Left ventricle myocardium inferior (tissue), 1 donor: ENCODE results near the gene AMMECR1. TPM values are rescaled to one million over a fixed set of nuclear protein-coding genes. Genes with fewer than 3 reads are reported as not detected.
A peak's percentile ranks its signal among the peaks of the same experiment; 100 is the strongest.

ENCODE experiments used
- DNase-seq: peaks from one replicate; pipeline ENCODE4 v3.0.0-alpha.2; 2020
- H3K27ac ChIP-seq: fragments of 200-600 bp; replicated peaks from 2 replicates; pipeline ENCODE4 v1.8.0; 2021
- H3K27me3 ChIP-seq: fragments of 200-600 bp; 2 replicates; pipeline ENCODE4 v1.8.0; 2021; ENCODE audit warnings: low read depth
- H3K36me3 ChIP-seq: fragments of 200-600 bp; 2 replicates; pipeline ENCODE4 v1.8.0; 2021
- H3K4me1 ChIP-seq: fragments of 200-600 bp; 2 replicates; pipeline ENCODE4 v1.8.0; 2021
- H3K4me3 ChIP-seq: fragments of 200-600 bp; 2 replicates; pipeline ENCODE4 v1.8.0; 2021; ENCODE audit warnings: mild to moderate bottlenecking, moderate library complexity
- H3K9me3 ChIP-seq: fragments of 200-600 bp; replicated peaks from 2 replicates; pipeline ENCODE4 v1.8.0; 2021
- CTCF ChIP-seq: fragments of 200-600 bp; IDR thresholded peaks from 2 replicates; pipeline ENCODE4 v1.8.0; 2021; ENCODE audit warnings: antibody characterized with exemption, mild to moderate bottlenecking, borderline replicate concordance
- intact Hi-C: fragments of 100-400 bp; cut with micrococcal nuclease; formaldehyde crosslinking; loops from one replicate; pipeline ENCODE4 v1.11.0; 2022
- total RNA-seq: library from RNA; stranded (reverse); fragmentation: NEBNext Ultra II Directional; extraction: Animal tissue kit (Norgen Biotek cat#: 25700); gene quantifications from one replicate; pipeline ENCODE4 v1.2.1, GENCODE V29; 2021
- donor health status: DM: no; HTN: yes; CAD: no; lungs with severe emphysema.

Gene AMMECR1
- total RNA-seq, 1 donor from 2014 or later = 0.91 TPM

GRCh38 chrX:110181459-110182137, 136.3 kb downstream of the AMMECR1 start:
- no peak for TF ChIP-seq CTCF
- Histone ChIP-seq H3K4me1 (peaks cover 28% of the 10 kb centered on the region), H3K36me3 (no peaks in the 10 kb centered on the region), H3K4me3 (no peak overlapping the region), H3K27me3 (no peaks in the 10 kb centered on the region), H3K27ac (no peak overlapping the region), H3K9me3 (no peaks in the 10 kb centered on the region)
- intact Hi-C loops = no loop called here
- DNase-seq = no peak

GRCh38 chrX:110180928-110181310, 137.0 kb downstream of the AMMECR1 start:
- intact Hi-C loops = no loop called here
- no peak overlapping the region for H3K27ac ChIP-seq

GRCh38 chrX:110180176-110180927, 137.5 kb downstream of the AMMECR1 start:
- TF ChIP-seq CTCF = no peak
- peak; percentile 22 for DNase-seq
- Histone ChIP-seq H3K27ac (no peak overlapping the region), H3K27me3 (no peaks in the 10 kb centered on the region), H3K4me1 (peaks cover 41% of the 10 kb centered on the region), H3K4me3 (no peak overlapping the region), H3K36me3 (no peaks in the 10 kb centered on the region), H3K9me3 (no peaks in the 10 kb centered on the region)
- intact Hi-C loops = no loop called here

More at GRCh38 chrX:110180928-110181310, 137.0 kb downstream of the AMMECR1 start:
- DNase-seq = no peak
- no peak for TF ChIP-seq CTCF
- H3K27me3 ChIP-seq = no peaks in the 10 kb centered on the region
- H3K36me3 ChIP-seq = no peaks in the 10 kb centered on the region
- H3K9me3 ChIP-seq = no peaks in the 10 kb centered on the region
- no peak overlapping the region for H3K4me3 ChIP-seq
- H3K4me1 ChIP-seq = peaks cover 35% of the 10 kb centered on the region

GRCh38 chrX:110178179-110178865, 139.6 kb downstream of the AMMECR1 start:
- no peak overlapping the region for H3K27ac ChIP-seq
- intact Hi-C loops = no loop called here
- TF ChIP-seq CTCF = no peak
- no peak for DNase-seq
- peaks cover 50% of the 10 kb centered on the region for H3K4me1 ChIP-seq
- no peaks in the 10 kb centered on the region for H3K27me3 ChIP-seq
- no peak overlapping the region for H3K4me3 ChIP-seq
- no peaks in the 10 kb centered on the region for H3K36me3 ChIP-seq
- no peaks in the 10 kb centered on the region for H3K9me3 ChIP-seq

- Histone ChIP-seq H3K4me3 (no peak overlapping the region), H3K4me1 (peaks cover 37% of the 10 kb centered on the region), H3K36me3 (no peaks in the 10 kb centered on the region), H3K27me3 (no peaks in the 10 kb centered on the region), H3K27ac (peak overlapping the region; percentile 16), H3K9me3 (no peaks in the 10 kb centered on the region)
- DNase-seq = peak; percentile 14
- TF ChIP-seq CTCF = no peak
- intact Hi-C loops = no loop called here
These were observed 142.2 kb downstream of the AMMECR1 start for GRCh38 chrX:110175696-110176095.
